Mammary epithelial cell (primary cell): ENCODE results near the gene PRR19.

Experiments
- EZH2 ChIP-seq: IDR thresholded peaks from 2 replicates; pipeline ENCODE4 v1.6.1; 2012; ENCODE audit warnings: low read length, inconsistent platforms, borderline replicate concordance
- TF ChIP-seq, protein P1 (sequence below), 2 donors: IDR thresholded peaks in 1 of 2; conservative IDR thresholded peaks in 1 of 2; 2 replicates each; pipeline ENCODE4 v1.5.1; 2011 to 2012; ENCODE audit warnings: inconsistent platforms in 2 of 2, low read length in 2 of 2, mild to moderate bottlenecking in 2 of 2, control low read depth in 1 of 2, low read depth in 1 of 2; ENCODE audit not compliant: insufficient read depth in 1 of 2; ENCODE audit errors: extremely low read depth in 1 of 2

DNA sequence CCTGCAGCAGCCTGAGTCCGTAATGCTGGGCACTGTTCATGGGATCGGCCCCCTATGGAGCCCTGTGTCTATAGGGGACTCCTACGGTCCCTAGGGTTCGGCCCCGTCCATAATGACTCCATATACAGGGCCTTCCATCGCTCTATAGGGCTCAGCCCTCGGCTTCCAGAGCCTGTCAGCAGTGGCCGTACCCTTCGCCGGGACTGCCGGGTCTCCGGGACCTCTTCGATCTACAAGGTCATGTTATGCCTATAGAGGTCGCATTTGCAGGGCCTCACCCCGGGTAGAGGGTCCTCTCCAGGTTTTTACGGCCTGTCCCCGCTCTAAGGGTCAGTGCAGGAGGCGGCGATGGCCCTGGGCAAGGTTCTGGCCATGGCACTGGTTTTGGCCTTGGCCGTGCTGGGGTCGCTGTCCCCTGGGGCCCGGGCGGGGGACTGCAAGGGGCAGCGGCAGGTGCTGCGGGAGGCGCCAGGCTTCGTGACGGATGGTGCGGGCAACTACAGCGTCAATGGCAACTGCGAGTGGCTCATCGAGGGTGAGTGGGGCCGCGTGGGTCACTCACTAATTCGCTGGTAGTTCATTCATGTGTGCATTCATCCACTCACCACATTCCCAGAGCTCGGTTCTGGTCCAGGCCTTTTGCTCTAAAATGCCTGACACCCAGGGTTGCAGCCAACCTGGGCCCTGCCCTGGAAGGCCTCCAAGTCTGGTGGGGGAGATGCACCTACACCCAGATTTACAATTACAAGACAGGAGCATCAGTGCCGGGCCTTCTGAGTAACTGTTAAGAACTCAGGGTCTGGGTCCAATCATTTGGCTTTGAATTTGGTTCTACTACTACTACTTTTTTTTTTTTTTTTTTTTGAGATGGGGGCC lies 24.2 kb downstream of the PRR19 start:
- TF ChIP-seq, protein P1, sequence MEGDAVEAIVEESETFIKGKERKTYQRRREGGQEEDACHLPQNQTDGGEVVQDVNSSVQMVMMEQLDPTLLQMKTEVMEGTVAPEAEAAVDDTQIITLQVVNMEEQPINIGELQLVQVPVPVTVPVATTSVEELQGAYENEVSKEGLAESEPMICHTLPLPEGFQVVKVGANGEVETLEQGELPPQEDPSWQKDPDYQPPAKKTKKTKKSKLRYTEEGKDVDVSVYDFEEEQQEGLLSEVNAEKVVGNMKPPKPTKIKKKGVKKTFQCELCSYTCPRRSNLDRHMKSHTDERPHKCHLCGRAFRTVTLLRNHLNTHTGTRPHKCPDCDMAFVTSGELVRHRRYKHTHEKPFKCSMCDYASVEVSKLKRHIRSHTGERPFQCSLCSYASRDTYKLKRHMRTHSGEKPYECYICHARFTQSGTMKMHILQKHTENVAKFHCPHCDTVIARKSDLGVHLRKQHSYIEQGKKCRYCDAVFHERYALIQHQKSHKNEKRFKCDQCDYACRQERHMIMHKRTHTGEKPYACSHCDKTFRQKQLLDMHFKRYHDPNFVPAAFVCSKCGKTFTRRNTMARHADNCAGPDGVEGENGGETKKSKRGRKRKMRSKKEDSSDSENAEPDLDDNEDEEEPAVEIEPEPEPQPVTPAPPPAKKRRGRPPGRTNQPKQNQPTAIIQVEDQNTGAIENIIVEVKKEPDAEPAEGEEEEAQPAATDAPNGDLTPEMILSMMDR (conservative IDR thresholded peaks at IDR 0.05 in 1 of 2, IDR thresholded peaks at IDR 0.05 in 1 of 2; ENCODE audit: extremely low read depth in 1 of 2, insufficient read depth in 1 of 2, low read depth in 1 of 2, low read length in 2 of 2) = no peak
- TF ChIP-seq EZH2 = no peak
